NOMO-1 treated with dmso at 0.1 percent for 144 hours (cell line): ENCODE measurements around the gene FBXW12.

Experiments used
- DNase-seq: peaks from one replicate; lab custom pipeline; 2025; ENCODE audit not compliant: unreplicated experiment; lab: John Stamatoyannopoulos, UW

The FBXW12 gene

GRCh38 chr3:48420561-48420960, 48.5 kb downstream of the FBXW12 start:
- no peak for DNase-seq

- DNase-seq = no peak
These were observed 50.3 kb downstream of the FBXW12 start for GRCh38 chr3:48422272-48422671.

GRCh38 chr3:48422681-48423080, 50.7 kb downstream of the FBXW12 start:
- DNase-seq = no peak

GRCh38 chr3:48423241-48423882, 51.3 kb downstream of the FBXW12 start:
- DNase-seq = no peak

GRCh38 chr3:48423883-48424695, 52.1 kb downstream of the FBXW12 start:
- DNase-seq = no peak

GRCh38 chr3:48425281-48425812, 53.3 kb downstream of the FBXW12 start:
- DNase-seq = no peak

GRCh38 chr3:48426401-48426909, 54.4 kb downstream of the FBXW12 start:
- no peak for DNase-seq

GRCh38 chr3:48426944-48427629, 55.1 kb downstream of the FBXW12 start:
- no peak for DNase-seq

GRCh38 chr3:48427630-48427962, 55.6 kb downstream of the FBXW12 start:
- DNase-seq = no peak

GRCh38 chr3:48428088-48428571, 56.1 kb downstream of the FBXW12 start:
- no peak for DNase-seq

GRCh38 chr3:48428572-48429316, 56.7 kb downstream of the FBXW12 start:
- DNase-seq = no peak

GRCh38 chr3:48429317-48429959, 57.4 kb downstream of the FBXW12 start:
- no peak for DNase-seq

GRCh38 chr3:48429960-48430707, 58.1 kb downstream of the FBXW12 start, which contains the start of gene PLXNB1:
Gene PLXNB1, minus strand, starts transcription at chr3:48430086. Its CDS starts 5,475 bp downstream, at chr3:48424611.
- no peak for DNase-seq

- no peak for DNase-seq
These were observed 58.7 kb downstream of the FBXW12 start for GRCh38 chr3:48430708-48431101.

GRCh38 chr3:48431224-48432029, 59.4 kb downstream of the FBXW12 start:
- no peak for DNase-seq

- no peak for DNase-seq
These were observed 60.7 kb downstream of the FBXW12 start for GRCh38 chr3:48432411-48433371.

- DNase-seq = no peak
These were observed 61.6 kb downstream of the FBXW12 start for GRCh38 chr3:48433472-48434118.
